D721Med (cell line): ENCODE data around the gene EGLN1.
"Not testable (repeated sequence)": the region's sequence is repeated elsewhere in the genome, so short reads cannot be mapped to it uniquely, and the experiment has no call there.

Experiments
- DNase-seq: peaks from one replicate; pipeline ENCODE4 v3.0.0; 2011; ENCODE audit warnings: low spot score; ENCODE audit not compliant: insufficient read length
- FAIRE-seq: peaks from 2 replicates; lab custom pipeline; 2011; peaks lifted over from hg19 to GRCh38; lab: Jason Lieb, UNC
- CTCF ChIP-seq: IDR thresholded peaks from 2 replicates; pipeline ENCODE4 v1.5.1; 2012; ENCODE audit warnings: mild to moderate bottlenecking, control low read depth; ENCODE audit not compliant: insufficient read depth; ENCODE audit errors: missing control alignments

Gene EGLN1

GRCh38 chr1:231421971-231422797 is at the start of gene EGLN1:
Gene EGLN1 (minus strand): TSS chr1:231422287. CDS start chr1:231421888, 399 bp downstream.
- FAIRE-seq, result no peak
- TF ChIP-seq CTCF, result peak; percentile 21
- peak; percentile 45 for DNase-seq

- not testable (repeated sequence) for FAIRE-seq, DNase-seq
Observed at GRCh38 chr1:231471500-231471899, 49.4 kb upstream of the EGLN1 start.

DNA sequence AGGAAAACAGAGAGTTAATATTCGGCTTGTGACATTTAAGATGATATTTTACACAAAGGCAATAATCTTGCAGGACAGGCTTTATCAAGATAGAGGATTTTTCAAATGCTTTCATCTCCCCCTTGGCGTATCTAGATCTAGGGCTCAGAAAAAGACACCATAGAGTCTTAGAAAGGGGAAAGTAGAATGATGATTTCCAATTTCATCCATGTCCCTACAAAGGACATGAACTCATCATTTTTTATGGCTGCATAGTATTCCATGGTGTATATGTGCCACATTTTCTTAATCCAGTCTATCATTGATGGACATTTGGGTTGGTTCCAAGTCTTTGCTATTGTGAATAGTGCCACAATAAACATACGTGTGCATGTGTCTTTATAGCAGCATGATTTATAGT is 48.9 kb upstream of the EGLN1 start:
- not testable (repeated sequence) for DNase-seq, FAIRE-seq

GRCh38 chr1:231467986-231468385 is 45.9 kb upstream of the EGLN1 start:
- DNase-seq (no peak), FAIRE-seq (no peak)
- no peak for TF ChIP-seq CTCF

DNA sequence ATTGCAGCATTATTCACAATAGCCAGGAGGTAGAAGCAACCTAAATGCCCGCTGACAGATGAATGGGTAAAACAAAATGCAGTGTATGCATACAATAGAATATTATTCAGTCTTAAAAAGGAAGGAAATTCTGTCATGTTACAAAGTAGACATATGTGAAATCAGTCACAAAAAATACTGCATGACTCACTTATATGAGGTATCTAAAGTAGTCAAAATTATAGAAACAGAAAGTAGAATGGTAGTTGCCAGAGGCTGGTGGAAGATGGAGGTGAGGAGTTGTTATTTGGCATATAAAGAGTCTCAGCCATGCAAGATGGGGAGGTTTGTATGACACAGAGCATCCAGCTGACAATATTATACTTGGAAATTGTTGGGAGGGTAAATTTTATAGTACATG is 43.0 kb upstream of the EGLN1 start:
- no peak for TF ChIP-seq CTCF
- FAIRE-seq (no peak), DNase-seq (no peak)

- no peak for TF ChIP-seq CTCF
- DNase-seq (no peak), FAIRE-seq (no peak)
Observed at GRCh38 chr1:231463541-231463940, 41.5 kb upstream of the EGLN1 start.

- FAIRE-seq, result no peak
- TF ChIP-seq CTCF, result no peak
- no peak for DNase-seq
Observed at GRCh38 chr1:231460614-231461013, 38.5 kb upstream of the EGLN1 start.

- DNase-seq, FAIRE-seq: not testable (repeated sequence)
Observed at GRCh38 chr1:231459438-231459837, 37.4 kb upstream of the EGLN1 start.

- FAIRE-seq, result not testable (repeated sequence)
Observed at GRCh38 chr1:231457956-231458355, 35.9 kb upstream of the EGLN1 start.

GRCh38 chr1:231454133-231454532 is 32.0 kb upstream of the EGLN1 start:
- not testable (repeated sequence) for FAIRE-seq, DNase-seq

More at GRCh38 chr1:231457956-231458355, 35.9 kb upstream of the EGLN1 start:
- DNase-seq, result not testable (repeated sequence)
